CD4-positive, alpha-beta T cell treated with Interferon gamma for 1 hour (primary cell): Measurements from ENCODE around the gene KCNMB4.

Source experiments
- DNase-seq: peaks from one replicate; pipeline ENCODE4 v3.0.0-alpha.2; 2020

The KCNMB4 gene

DNA sequence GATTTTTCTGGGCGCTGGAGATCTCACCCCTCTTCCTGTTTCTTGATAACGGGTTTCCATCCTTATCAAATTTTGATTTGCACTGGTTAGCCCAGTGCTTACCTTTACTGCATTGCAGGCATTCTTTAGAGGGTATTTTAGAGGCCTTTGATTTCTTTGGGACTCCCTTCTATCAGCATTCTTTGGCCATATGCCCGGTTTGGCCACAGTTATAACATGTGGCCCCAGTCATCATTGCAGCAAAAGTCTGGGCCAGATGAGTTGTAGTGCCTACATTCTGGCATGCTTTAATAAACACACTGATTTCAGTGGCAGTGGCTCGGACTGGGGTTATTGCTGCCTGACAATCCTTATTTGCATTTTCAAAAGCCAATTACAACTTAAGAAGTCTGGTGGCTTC lies 82.3 kb downstream of the KCNMB4 start:
- no peak for DNase-seq

DNA sequence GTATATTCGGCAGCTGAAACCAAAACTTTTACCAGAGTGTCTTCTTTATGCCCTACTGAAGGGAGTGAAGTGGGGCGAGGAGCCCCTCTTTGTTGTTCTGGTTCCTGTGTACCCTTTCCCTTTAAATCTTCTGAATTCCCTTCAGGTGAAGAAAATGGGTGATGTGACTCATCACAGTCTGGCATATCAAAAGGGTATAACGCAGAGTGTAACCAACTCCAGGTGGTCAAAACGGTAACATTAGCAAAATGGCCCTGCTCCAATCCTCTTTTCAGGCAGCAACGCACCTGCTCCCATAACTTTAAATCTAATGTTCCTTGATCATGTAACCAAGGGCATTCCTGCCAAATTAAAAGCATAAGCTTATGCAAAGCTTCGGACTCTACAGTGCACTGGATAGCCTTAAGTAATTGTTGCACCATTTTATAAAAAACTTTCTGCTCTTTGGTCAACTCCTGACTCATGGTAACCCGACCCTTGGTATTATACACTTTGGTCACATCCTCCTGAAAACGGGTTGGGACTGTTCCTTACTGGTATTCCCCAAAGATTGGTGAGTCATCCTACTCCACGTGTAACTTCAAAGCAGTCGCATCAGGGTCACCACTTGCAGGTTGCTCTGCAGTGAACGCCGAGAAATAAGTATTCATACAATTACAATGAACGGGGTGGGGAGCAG lies 83.1 kb downstream of the KCNMB4 start:
- DNase-seq: no peak

DNA sequence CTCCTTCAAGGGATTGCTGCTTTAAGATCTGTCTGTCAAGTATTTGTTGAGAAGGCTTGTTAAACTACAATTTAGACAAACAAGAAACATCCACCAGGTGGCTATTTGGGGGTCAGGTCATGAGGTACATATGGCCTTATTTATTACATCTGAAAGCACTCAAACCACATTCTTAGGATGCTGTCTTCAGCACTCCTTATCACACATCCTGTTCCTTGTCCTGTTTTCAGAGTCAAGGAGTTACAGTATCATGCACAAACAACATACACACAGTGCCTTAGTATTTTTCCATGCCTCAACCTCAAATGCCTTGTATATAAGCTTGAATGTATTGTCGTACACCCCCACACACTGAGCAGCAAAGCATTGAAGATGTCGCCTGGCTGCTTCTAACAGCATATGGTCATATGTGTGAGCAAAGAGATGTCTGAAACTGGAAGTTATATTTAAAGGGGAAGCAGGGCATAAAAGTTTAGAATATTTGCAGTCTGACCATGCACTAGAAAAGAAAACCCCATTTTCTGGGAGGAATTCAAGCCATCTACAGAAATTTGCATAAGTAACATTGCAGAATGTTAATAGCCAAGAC lies 83.8 kb downstream of the KCNMB4 start:
- no peak for DNase-seq

DNA sequence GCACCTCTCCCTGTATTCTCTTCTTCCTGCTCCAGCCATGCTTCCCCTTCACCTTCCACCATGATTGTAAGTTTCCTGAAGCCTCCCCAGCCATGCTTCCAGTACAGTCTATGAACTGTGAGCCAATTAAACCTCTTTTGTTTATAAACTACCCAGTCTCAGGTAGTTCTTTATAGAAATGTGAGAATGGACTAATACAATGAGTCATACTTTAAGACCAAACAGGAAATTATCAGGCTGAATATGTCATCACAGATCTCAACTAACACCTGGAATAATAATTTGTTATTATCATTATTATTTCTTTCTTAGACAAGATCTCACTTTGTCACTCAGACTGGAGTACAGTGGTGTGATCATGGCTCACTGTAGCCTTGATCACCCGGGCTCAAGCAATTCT lies 85.4 kb downstream of the KCNMB4 start:
- no peak for DNase-seq

DNA sequence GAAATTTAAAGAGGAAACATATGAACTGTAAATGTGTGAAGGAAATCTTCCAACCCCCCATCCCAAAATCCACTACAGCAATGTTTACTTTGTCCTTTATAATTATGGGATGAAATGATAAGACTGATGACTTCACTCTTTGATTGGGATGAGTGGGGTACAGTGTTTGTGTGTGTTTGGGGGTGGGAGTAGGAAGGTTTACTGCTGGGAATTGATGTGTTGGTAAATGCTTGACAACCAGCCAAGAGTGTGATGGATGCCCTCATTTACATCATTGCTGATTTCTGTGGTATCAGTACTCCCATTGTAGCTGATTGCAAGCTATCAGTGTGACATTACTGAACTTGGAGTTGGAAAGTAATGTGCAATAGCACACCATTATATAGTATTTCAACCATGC lies 90.9 kb downstream of the KCNMB4 start:
- no peak for DNase-seq

DNA sequence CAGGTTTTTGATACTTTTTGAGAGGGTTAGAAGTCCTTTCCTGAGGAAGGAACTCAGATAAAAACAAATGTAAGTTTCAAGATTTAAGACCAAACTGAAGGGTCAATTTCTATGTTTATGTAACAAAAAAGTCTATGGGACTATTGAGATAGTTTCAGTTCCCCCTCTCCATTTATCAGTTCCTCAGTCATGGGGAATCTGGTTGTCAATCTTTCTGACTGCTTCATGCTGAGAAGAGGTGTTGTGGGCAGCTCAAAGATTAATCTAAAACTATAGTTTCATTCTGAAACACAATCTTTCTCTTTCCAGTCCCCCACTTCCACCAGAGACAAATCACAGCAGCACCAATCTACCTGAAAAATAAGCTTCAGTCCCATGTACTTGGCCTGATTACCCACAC lies 93.7 kb downstream of the KCNMB4 start:
- DNase-seq: no peak

DNA sequence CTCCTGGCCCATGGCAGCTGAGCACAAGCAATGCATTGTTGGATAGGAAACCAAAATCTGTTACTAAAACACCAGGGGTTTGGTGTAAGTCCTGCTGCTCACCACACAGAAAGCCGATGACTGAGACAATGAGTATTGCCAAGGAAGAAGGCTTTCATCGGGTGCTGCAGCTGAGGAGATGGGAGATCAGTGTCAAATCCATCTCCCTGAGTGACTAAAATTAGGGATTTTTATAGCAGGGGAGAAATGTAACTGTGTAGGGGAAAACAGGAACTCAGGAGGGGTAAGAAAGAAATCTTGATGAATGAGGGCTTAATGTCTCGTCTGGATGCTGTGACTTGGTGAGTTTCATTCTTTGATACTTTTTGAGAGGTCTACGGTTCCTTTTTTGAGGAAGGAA lies 97.9 kb downstream of the KCNMB4 start:
- DNase-seq: no peak

DNA sequence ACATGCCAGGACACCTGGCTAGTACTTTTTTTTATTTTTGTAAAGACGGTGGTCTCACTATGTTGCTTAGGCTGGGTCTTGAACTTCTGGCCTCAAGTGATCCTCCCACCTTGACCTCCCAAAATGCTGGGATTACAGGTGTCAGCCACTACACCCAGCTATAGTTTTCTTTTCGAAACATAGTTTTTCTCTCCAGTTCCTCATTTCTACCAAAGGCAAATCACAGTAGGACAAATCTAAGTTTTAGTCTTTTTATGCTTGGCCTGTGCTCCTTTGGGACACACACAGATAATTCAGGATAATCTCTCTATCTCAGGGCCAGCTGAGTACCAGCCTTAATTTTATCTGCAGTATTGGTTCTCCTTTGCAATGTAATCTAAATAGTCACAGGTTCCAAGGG lies 100.7 kb downstream of the KCNMB4 start:
- no peak for DNase-seq

DNA sequence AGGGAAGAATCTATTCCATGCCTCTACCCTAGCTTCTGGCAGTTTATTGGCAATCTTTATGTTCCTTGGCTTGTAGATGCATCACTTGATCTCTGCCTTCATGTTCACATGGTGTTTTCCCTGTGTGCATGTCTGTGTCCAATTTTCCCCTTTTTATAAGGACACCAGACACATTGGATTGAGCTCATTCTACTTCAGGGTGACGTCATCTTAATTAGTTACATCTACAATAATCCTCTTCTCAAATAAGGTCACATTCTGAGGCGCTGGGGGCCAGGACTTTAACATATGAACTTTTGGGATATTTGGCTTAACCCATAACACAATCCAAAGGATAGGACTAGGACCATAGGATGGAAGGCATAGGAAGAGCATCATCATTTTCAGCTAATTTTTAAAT lies 101.4 kb downstream of the KCNMB4 start:
- DNase-seq: no peak

DNA sequence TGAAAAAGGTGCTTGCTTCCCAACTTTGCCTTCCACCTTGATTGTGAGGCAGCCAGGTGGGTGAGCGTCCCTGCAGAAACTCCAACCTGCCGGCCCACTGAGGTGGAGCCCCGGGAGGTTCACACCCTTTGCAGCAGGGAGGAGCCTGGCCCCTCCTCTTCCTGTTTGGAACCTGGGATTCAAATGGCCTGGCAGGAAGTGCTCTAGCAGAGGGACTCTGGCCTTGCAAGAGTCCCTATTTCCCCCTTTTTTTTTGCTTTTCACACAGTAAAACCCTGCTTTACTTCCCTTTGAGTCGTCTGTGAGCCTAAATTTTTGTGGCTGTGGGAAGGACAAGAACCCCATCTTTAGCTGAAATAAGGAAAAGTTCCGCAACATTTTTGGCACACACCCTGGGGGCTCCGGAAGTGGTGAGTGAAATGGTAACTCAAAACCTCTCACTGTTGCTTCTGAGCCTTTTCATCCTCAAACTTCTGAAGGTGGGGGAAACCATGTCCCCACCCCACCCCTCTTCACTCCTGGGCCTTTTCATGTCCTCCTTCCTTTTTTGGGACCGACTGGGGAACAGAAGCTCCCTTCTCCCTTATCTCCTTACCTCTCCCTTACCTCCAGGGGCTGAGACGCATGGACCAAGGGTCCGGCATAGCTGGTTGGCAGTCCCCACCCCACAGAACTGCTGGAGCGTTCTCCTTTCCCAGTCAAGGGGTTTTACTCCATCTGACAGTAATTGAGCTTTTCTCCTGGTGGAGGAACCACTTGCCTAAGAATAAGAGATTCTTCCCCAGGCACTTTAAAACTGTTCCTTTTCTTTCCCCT lies 102.0 kb downstream of the KCNMB4 start:
- DNase-seq: no peak

DNA sequence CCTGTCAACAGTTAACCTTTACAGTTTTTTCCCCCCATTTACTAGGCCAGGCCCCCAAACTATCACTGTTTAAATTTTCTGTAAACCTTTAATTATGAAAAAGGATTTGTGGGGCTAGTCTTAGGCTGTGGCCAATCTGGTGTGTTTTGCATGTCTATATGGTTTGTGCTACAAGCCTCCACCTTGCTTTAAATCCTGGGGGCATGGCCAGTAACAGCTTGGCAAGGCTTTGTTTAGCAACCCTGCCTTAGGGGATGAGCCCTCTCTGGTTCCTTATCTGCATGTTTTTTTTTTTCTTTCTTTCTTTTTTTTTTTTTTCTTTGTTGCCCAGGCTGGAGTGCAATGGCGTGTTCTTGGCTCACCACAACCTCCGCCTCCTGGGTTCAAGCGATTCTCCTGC lies 102.7 kb downstream of the KCNMB4 start:
- no peak for DNase-seq

DNA sequence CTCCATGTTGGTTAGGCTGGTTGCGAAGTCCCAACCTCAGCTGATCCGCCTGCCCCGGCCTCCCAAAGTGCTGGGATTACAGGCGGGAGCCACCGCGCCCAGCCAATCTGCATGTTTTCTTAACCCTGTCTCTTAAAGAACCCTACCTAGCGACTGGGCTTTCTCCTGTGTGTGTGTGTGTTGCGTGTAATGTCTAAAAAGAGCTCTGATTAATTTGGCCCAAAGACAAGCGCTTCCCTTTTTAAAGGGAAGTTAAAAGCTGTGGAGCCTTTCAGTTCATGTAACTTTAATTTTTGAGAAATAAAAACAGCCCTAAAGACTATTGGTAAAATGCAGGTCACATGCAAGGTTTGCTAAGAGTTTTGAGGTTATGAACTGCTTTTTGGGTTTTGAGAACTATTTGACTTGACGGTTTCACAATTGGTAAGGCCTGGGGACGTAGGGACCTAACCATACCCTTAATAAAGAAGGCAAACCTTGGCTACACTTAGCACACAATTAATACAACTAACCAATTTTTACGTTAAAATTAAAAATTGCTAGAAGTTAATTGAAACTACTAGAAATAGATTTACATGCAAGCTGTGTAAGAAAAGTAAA lies 103.2 kb downstream of the KCNMB4 start:
- no peak for DNase-seq

DNA sequence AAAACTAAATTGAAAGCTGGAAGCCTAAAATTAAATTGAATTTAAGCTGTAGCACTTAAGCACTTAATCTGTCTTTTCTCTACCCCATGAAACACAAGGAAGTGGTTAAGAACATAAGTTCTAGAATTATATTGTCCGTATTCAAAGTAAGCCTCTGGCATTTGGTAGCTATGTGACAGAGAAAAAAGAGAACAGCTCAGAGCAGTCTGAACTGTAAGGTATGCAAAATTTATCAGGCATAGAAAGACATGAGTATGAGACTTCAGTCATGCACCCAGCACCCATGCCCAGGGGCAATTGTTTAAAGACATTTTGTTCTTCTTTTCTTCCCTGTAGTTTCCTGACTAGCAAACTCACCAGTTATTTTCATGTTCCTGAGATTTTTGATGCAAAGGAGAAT lies 116.7 kb downstream of the KCNMB4 start:
- no peak for DNase-seq
